Esophagus squamous epithelium (tissue), 4 donors: ENCODE measurements around the gene ZNF24.

Source experiments
- POLR2A ChIP-seq, 4 donors: fragments of 450-650 bp; IDR thresholded peaks; one replicate each; pipeline ENCODE4 v1.6.1; 2017; ENCODE audit warnings: antibody characterized with exemption in 4 of 4, mild to moderate bottlenecking in 4 of 4, moderate library complexity in 3 of 4
- TF ChIP-seq, protein P1 (sequence below), 6 experiments: fragments of 450-650 bp in 4 of 6; fragments of 200-600 bp in 2 of 6; sonication (generic) in 2 of 6; IDR thresholded peaks; one replicate each; pipeline ENCODE4 v1.5.1; 2016 to 2019; ENCODE audit warnings: antibody characterized with exemption in 6 of 6, mild to moderate bottlenecking in 4 of 6, moderate library complexity in 4 of 6

DNA sequence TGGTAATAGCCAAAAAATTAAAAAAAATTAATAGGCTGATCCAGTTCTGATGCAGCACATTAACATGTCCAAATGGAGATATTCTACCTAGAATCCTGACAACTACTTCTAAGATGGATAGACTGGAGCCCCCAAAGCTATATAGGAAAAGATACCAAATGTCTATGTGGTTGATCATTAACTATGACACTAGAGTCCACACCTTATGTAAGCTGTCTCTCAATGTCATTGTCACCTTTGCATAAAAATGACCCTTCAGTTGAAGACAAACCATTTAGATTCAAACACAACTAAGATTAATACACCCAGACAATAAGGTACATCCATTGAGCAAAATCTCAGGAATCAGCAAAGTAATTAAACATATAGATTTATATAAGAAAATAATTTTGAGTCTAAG lies 18.3 kb upstream of the ZNF24 start:
- TF ChIP-seq, protein P1, sequence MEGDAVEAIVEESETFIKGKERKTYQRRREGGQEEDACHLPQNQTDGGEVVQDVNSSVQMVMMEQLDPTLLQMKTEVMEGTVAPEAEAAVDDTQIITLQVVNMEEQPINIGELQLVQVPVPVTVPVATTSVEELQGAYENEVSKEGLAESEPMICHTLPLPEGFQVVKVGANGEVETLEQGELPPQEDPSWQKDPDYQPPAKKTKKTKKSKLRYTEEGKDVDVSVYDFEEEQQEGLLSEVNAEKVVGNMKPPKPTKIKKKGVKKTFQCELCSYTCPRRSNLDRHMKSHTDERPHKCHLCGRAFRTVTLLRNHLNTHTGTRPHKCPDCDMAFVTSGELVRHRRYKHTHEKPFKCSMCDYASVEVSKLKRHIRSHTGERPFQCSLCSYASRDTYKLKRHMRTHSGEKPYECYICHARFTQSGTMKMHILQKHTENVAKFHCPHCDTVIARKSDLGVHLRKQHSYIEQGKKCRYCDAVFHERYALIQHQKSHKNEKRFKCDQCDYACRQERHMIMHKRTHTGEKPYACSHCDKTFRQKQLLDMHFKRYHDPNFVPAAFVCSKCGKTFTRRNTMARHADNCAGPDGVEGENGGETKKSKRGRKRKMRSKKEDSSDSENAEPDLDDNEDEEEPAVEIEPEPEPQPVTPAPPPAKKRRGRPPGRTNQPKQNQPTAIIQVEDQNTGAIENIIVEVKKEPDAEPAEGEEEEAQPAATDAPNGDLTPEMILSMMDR (IDR thresholded peaks at IDR 0.05) = no peak
- no peak for TF ChIP-seq POLR2A (IDR thresholded peaks at IDR 0.05)
